ENCODE data around the gene ERBB4. TPM values are rescaled to one million over a fixed set of nuclear protein-coding genes. Genes with fewer than 3 reads are reported as not detected.

Gene ERBB4
- total RNA-seq, 1 experiment from 2014 or later, result not detected

- peaks cover 6% of the 10 kb centered on the region for H3K36me3 Mint-ChIP-seq (ENCODE audit: insufficient read depth, unreplicated experiment)
- H3K9me3 Mint-ChIP-seq (ENCODE audit: unreplicated experiment), result no peaks in the 10 kb centered on the region
- no TSS peak for BruUV-seq (replicated peaks)
- TF ChIP-seq, protein P1, sequence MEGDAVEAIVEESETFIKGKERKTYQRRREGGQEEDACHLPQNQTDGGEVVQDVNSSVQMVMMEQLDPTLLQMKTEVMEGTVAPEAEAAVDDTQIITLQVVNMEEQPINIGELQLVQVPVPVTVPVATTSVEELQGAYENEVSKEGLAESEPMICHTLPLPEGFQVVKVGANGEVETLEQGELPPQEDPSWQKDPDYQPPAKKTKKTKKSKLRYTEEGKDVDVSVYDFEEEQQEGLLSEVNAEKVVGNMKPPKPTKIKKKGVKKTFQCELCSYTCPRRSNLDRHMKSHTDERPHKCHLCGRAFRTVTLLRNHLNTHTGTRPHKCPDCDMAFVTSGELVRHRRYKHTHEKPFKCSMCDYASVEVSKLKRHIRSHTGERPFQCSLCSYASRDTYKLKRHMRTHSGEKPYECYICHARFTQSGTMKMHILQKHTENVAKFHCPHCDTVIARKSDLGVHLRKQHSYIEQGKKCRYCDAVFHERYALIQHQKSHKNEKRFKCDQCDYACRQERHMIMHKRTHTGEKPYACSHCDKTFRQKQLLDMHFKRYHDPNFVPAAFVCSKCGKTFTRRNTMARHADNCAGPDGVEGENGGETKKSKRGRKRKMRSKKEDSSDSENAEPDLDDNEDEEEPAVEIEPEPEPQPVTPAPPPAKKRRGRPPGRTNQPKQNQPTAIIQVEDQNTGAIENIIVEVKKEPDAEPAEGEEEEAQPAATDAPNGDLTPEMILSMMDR (IDR thresholded peaks at IDR 0.05; ENCODE audit: unreplicated experiment), result no peak
- intact Hi-C loops (cut with micrococcal nuclease), result loop anchor here (10.0 kb wide), 1 partner anchor 397 kb away; no protein-coding TSS in a partner anchor
- peaks cover 41% of the 10 kb centered on the region for H3K27me3 Mint-ChIP-seq (ENCODE audit: insufficient read depth, unreplicated experiment)
- ChIA-PET POLR2A (no interaction called here), CTCF (interaction anchor here (0.7 kb wide), 1 partner anchor 22 kb away, joined by 3 read pairs; no protein-coding TSS in a partner anchor)
- H3K4me3 Mint-ChIP-seq (ENCODE audit: unreplicated experiment), result no peak overlapping the region
- no peak overlapping the region for H3K27ac Mint-ChIP-seq (ENCODE audit: low read depth, unreplicated experiment)
- no peak for DNase-seq (ENCODE audit: unreplicated experiment)
- H3K4me1 Mint-ChIP-seq (ENCODE audit: insufficient read depth, unreplicated experiment), result no peaks in the 10 kb centered on the region
Measured at GRCh38 chr2:212141499-212141898, 397.1 kb downstream of the ERBB4 start.

DNA sequence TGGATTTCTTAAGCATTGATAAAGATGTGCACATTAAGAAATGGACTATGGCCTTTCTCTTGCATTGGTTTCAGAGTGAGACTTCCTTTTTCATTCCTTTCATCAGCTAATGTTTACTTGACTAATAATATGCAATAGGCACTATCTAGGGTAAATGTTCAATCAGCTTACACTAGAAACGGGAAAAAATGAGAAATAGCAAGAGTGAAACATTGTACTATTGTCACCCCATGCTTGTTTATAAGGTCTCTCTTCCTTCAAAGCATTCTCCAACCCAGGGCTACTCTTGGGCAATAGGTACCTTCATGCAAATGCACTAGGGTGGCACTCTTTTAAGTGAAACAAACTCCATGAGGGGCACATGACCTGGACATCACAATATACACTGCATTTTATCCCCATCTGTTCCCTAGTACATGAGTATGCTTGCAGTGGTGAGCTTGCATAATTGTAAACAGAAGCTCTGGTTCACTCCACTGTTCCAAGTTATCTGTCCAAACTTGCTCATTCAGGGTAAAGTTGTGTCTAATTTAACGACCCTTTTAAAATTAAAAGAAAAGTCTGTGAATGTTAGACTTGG, 402.3 kb downstream of the ERBB4 start:
- H3K9me3 Mint-ChIP-seq (ENCODE audit: unreplicated experiment), result no peaks in the 10 kb centered on the region
- no peak overlapping the region for H3K27ac Mint-ChIP-seq (ENCODE audit: low read depth, unreplicated experiment)
- CTCF ChIA-PET, result interaction anchor here (1.2 kb wide), 1 partner anchor 390 kb away, joined by 4 read pairs; no protein-coding TSS in a partner anchor
- intact Hi-C loops (cut with micrococcal nuclease), result no loop called here
- DNase-seq (ENCODE audit: unreplicated experiment), result no peak
- no TSS peak for BruUV-seq (replicated peaks)
- no peak overlapping the region for H3K4me3 Mint-ChIP-seq (ENCODE audit: unreplicated experiment)
- H3K27me3 Mint-ChIP-seq (ENCODE audit: insufficient read depth, unreplicated experiment), result peaks cover 23% of the 10 kb centered on the region
- H3K4me1 Mint-ChIP-seq (ENCODE audit: insufficient read depth, unreplicated experiment), result no peaks in the 10 kb centered on the region
- POLR2A ChIA-PET, result no interaction called here
- TF ChIP-seq, protein P1 (IDR thresholded peaks at IDR 0.05; ENCODE audit: unreplicated experiment), result no peak
- H3K36me3 Mint-ChIP-seq (ENCODE audit: insufficient read depth, unreplicated experiment), result peaks cover 6% of the 10 kb centered on the region

- ChIA-PET POLR2A (no interaction called here), CTCF (interaction anchor here (1.2 kb wide), 1 partner anchor 390 kb away, joined by 4 read pairs; no protein-coding TSS in a partner anchor)
- Mint-ChIP-seq H3K36me3 (ENCODE audit: insufficient read depth, unreplicated experiment) (peaks cover 6% of the 10 kb centered on the region), H3K4me3 (ENCODE audit: unreplicated experiment) (no peak overlapping the region), H3K4me1 (ENCODE audit: insufficient read depth, unreplicated experiment) (no peaks in the 10 kb centered on the region), H3K27me3 (ENCODE audit: insufficient read depth, unreplicated experiment) (peaks cover 19% of the 10 kb centered on the region), H3K9me3 (ENCODE audit: unreplicated experiment) (no peaks in the 10 kb centered on the region), H3K27ac (ENCODE audit: low read depth, unreplicated experiment) (no peak overlapping the region)
- no TSS peak for BruUV-seq (replicated peaks)
- intact Hi-C loops (cut with micrococcal nuclease), result no loop called here
- no peak for DNase-seq (ENCODE audit: unreplicated experiment)
- TF ChIP-seq, protein P1 (IDR thresholded peaks at IDR 0.05; ENCODE audit: unreplicated experiment), result no peak
Measured at GRCh38 chr2:212135739-212136138, 402.9 kb downstream of the ERBB4 start.

DNA sequence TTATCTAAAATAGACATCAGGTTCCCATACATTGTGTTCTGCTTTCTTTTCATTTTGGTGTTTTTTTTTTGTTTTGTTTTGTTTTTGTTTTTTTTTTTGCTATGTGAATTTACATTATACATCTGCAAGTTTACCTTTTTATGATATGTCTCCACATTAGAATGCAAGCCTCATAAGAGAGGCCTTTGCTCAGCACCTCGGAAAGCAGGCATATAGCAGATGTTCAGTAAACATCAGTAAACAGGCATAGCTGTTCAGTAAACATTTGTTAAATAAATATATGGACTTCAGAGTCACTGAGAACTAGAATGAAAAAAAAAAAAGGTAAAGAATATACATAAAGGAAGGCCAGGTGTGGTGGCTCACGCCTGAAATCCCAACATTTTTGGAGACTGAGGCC, 405.3 kb downstream of the ERBB4 start:
- ChIA-PET POLR2A (no interaction called here), CTCF (no interaction called here)
- no TSS peak for BruUV-seq (replicated peaks)
- TF ChIP-seq, protein P1 (IDR thresholded peaks at IDR 0.05; ENCODE audit: unreplicated experiment), result no peak
- Mint-ChIP-seq H3K27me3 (ENCODE audit: insufficient read depth, unreplicated experiment) (peaks cover 24% of the 10 kb centered on the region), H3K9me3 (ENCODE audit: unreplicated experiment) (no peaks in the 10 kb centered on the region), H3K4me3 (ENCODE audit: unreplicated experiment) (no peak overlapping the region), H3K4me1 (ENCODE audit: insufficient read depth, unreplicated experiment) (no peaks in the 10 kb centered on the region), H3K36me3 (ENCODE audit: insufficient read depth, unreplicated experiment) (peaks cover 6% of the 10 kb centered on the region), H3K27ac (ENCODE audit: low read depth, unreplicated experiment) (no peak overlapping the region)
- intact Hi-C loops (cut with micrococcal nuclease), result no loop called here
- no peak for DNase-seq (ENCODE audit: unreplicated experiment)
